ENCODE data around the gene FAM222A.
"Not testable (repeated sequence)": the region's sequence is repeated elsewhere in the genome, so short reads cannot be mapped to it uniquely, and the experiment has no call there.

Gene FAM222A

DNA sequence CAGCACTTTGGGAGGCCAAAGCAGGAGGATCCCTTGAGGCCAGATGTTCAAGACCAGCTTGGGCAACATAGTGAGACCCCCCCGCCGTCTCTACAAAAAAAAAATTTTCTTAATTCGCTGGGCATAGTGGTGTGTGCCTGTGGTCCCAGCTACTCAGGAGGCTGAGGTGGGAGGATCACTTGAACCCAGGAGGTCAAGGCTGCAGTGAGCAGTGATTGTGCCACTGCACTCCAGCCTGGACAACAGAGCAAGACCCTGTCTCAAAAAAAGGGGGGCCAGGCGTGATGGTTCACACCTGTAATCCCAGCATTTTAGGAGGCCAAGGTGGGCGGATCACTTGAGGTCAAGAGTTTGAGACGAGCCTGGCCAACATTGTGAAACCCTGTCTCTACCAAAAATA, 19.0 kb upstream of the FAM222A start:
- DNase-seq: not testable (repeated sequence)

DNA sequence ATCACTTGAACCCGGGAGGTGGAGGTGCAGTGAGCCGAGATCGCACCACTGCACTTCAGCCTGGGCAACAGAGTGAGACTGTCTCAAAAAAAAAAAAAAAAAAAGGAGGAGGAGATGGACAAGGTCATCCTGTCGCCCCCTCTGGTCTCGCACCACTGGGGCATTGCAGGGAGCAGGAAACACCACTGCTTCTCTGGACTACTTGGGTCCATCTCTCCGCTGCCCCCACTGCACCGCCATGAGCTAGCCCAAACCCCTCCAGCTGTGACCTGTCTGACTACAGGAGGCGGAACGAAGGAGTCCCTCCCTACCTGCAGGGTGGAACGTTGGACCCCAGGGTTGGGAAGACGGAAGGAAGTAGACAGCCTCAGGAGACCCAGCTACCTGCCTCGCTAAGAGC, 18.2 kb upstream of the FAM222A start:
- no peak for DNase-seq

DNA sequence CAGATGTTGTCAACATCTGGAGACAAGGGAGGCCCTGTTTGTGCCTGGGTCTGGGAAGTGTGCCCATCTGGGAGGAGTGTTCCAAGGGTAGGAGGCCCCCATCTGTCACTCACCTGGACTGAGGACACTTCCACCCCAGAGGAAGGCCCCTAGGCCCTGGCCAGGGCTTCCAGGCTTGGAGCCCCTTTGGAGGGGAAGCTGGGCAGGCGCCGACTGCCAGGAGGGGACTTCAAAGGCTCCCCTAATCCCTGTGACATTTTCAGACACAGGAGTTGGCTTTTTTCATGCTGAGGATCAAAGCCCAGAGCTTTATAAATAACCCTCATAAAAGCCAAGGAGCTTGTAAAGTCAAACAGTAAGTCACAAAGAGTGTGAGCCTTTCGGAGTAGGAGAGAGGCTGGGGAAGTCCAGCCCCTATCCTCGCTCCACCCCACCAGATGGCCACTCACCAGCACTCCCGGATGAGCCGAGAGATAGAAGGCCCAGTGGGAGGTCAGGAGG, 17.6 kb upstream of the FAM222A start:
- DNase-seq: no peak

DNA sequence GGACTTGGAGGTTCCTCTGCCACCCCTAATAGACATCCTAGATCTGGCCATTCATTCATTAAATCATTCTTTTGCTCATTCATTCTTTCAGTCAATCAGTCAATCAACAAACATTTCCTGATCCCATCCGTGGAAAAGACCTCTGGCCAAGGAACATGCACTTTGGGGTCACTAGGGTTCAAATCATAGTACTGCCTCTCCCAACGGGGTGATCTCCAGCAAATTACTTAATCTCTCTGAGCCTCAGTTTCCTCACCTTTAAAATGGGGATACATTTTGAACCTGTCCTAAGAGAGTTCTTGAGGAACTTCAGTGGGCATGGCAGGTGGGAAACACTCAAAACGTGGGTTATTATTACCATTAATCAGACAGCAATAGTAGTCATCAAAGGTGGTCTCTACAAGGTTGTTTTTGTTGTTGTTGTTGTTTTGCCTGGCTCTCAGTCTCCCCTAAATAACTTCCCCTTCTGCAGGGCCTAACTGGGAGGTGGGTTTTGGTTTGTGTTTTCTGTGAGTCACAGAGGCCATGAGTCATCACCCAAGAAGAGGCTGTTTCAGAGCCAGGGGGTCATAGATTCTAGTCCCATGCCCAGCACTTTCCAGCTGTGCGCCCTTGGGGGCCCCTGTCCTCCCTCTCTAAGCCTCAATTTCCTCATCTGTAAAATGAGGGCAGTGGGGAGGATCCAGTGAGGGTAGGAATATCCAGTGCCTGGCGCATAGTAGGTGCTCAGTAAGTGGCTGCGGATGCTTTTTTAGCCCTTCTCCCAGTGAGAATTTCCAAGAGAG, 16.9 kb upstream of the FAM222A start:
- no peak for DNase-seq

DNA sequence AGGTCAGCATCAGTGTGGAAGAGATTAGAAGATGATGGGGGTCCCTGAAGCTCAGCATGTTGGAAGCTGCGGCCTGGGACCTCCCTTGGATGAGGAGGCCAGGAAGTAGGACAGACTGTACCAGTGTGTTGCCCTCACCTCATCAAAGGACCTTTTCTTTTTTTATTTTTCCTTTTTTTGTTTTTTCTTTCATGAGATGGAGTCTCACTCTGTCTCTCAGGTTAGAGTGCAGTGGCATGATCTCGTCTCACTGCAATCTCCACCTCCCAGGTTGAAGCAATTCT, 16.4 kb upstream of the FAM222A start:
- no peak for DNase-seq

DNA sequence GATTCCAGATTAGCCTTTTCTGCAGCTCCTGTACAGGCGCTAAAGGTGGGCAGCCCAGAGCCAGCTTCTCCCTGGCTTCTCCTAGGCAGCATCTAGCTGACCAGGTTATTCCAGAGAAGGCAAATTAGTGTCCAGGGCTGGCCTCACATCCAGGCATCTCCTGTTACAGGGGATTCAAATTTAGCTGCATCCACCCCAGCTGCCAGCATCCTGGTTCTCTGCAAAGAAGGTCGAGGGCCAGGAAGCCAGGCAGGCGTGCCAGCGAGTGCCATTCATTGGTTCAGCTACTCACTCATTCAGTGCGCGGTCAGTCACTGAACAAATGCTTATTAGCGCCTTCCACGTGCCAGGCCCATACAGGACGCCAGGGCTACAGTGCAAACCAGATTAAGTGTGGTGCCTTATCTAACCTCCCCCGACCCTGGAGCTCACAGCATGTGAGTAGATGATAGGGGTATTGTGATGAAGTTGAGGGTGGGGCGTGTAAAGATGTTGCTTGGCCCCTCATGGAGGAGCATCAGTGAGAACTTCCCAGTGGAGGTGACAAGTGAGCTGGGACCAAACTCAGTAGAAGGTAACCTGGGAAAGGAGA, 15.7 kb upstream of the FAM222A start:
- no peak for DNase-seq

DNA sequence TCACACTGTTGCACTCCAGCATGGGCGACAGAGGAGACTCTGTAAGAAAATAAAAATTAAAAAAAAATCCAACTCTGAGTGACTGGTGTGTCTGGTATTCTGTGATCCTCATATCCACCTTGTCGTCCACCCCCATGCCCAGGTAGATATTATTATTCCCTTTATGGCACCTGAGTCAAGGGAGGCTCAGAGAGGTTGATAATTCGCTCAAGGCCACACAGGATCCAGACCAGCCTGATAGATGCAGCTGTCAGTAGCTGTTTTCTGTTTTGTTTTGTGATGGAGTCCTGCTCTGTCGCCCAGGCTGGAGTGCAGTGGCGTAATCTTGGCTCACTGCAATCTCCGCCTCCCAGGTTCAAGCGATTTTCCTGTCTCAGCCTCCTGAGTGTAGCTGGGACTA, 14.8 kb upstream of the FAM222A start:
- DNase-seq: no peak

DNA sequence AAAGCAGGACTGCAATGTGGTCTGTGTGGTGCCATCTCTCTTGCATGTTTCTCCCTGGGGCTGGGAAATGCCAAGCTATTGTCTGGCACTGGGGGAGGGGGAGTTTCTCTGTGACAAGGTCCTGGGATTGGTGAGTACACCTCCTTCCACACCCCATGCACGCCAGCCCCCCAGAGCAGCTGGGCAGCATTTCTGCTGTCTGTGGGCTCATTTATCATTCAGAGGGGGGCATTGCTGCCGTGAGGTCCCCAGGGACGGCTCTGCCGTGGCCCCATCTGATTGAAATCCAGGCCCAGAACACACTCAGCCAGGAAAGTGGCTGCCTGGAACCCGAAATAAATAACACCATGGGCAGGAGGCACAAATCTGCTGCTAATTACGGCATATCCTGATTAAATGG, 12.6 kb upstream of the FAM222A start:
- no peak for DNase-seq

DNA sequence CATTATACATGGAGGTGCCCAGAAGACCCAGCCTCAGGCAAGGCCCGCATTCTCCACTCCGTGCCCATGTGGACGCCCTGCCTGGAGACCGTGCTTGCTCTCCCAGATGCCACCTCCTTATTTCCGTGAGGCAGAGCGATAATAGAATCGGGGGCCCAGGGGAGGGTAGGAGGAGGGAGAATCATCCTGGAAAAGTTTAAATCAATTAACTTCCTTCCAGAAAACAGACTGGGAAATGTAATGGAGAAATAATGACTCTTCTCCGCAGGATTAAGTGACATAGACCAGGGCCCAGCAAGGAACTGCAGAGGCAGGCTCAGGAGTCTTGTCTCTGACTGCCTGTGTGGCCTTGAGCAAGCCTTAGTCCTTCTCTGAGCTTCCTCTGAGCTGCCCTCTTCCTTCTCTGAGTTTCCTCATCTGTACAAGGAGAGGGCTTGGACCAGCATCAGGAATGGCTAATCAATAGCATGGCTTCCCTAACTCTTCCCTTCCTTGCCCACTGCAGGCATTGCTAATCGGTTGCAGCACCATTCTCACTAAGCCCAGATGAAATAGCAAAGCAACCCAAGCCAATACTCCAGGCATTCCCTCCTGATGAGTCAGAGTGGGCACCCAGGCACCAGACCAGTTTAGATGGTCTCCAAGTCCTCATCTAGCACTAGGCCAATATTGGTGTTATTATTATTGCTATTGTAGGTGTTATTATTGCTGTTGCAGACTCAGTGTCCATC, 11.3 kb upstream of the FAM222A start:
- no peak for DNase-seq

DNA sequence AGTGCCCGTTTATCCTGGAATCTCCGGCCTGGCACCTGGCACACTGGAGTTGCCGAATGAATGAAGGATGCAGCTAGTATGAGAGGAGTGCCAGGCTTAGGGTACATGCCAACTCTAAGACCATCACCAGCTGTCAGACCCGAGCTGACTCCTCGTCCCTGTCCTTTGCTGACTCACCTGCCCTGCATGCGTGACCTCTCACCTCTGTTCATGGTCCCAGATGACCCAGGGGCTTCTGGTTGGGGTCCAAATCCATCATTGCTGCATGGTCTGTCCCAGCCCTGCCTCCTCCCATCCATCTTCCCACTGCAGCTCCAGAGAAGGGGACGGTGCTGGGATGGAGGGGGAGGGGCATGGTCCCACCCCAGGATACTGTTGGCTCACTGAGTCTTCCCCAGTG, 9.9 kb upstream of the FAM222A start:
- DNase-seq: no peak

DNA sequence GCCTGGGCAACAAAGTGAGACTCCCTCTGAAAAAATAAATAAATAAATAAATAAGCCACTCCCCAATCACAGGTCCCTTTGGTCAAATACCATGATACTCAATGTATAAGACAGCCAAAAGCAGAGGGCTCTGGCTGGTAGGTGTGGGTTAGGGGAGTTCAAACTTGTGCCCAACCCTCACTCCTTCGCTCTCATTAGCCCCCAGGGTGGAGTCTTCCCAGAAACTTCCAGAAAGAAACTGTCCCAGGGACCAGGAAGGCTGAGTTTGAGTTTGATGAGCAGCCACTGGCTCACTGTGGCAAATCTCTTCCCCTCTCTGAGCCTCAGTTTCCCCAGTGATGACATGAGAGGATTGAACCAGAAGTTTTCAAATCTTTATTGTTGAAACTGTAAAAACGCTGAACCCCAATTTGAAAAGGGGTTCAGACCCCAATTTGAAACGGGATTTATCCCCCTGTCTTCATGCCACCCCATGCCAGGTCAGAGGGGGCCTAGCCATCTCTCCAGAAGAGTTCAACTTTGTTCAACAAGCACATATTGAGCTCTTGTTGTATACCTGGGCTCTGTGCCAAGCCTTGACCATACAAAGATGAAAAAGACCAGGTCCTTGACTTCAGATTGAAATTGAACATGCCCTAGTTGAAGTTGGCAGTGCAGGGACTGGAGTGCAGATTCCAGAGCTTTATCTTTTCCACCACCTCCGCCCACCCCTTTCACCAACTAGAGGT, 9.1 kb upstream of the FAM222A start:
- no peak for DNase-seq

DNA sequence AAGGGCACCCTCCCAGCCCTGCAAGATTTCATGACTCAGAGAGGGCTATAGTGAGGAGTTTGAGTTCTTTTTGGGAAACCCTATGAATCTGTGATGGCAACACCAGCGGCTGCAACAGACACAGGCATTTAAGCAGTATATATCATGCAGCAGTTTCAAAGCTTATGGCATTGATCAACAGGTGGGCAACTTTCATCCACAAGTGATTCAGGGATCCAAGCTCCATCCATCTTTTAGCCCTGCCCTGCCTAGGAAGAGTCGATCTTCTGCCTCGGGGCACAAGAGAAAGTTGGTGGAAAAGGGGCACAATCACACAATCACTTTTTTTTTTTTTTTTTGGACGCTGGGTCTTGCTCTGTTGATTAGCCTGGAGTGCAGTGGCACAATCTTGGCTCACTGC, 8.3 kb upstream of the FAM222A start:
- no peak for DNase-seq

DNA sequence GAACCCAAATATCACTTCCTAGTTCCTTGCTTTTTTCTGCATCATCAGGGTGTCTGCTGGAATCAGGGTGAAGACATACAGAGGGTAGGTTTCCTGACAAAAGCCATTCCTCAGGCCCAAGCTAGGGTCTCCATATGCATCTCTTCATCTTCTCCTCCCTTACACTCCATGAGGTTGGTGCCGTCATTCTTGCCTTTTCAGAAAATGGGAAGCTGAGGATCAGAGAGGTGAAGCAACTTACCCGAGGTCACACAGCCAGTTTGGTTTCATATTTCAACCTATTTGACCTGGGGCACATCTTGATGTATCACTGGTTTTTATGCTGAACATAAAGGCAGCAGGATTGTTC, 7.3 kb upstream of the FAM222A start:
- no peak for DNase-seq

DNA sequence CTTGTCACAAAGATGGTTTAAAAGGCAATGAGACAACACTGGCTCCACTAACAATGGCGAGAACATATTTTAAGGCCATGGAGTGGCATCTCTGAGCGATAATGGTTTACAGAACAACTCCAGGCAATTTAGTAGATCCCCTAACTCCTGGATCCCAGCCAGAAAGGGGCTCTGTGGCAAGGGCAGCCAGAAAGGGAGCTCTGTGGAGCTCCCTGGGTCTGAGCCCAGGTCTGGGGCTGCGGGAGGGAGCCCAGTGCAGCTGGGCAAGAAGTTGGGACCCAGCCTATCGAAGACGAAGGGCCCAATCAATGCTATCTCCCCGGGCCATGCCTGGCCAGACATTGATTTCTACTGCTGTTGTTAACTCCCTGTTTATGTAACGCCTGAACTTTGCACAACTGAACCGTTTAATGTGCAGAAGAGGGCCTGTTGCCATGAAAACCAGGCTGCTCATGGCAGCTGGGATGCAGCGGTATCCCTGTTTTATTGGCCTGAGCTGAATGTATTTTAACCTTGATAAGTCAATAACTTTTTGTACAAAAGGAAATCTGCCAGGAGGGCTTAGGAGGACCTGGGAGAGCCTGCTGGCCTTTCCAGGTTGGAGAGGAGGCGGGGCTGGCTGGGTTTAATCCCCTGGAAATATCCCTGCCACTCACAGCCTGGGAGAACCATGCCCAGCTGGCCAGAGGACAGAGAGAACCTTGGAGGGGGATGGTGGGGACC, 6.7 kb upstream of the FAM222A start:
- DNase-seq: no peak

DNA sequence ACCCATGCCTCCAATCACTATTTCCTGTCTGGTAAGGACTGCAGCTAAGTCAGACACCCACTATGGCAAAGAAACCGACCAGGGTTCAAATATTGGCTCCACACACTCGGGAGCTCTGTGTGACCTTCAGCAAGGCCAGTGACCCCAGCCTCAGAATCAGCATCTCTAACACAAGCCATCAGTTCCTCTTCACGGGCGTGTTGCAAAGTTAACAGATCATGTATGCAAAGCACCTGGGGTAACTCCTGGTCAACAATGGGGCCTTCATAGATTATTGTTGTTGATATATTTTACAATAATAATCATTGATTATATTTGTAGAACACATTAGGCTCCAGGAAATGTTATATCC, 6.2 kb upstream of the FAM222A start:
- no peak for DNase-seq

DNA sequence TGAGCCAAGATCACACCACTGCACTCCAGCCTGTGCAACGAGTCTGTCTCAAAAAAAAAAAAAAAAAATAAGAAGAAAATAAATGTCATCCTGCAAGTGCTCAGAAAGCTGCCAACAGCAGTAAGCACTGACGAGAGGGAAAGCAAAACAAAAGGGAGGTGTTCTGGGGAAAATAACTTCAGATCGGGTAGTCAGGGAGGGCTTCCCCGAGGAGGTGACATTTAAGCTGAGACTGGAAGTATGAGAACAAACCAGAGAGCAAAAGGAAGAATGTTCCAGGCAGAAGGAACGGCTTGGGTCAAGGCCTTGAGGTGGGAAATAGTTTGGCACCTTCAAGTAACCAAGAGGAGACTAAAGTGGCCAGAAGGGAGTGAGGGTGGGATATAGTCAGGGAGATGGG, 4.7 kb upstream of the FAM222A start:
- no peak for DNase-seq

DNA sequence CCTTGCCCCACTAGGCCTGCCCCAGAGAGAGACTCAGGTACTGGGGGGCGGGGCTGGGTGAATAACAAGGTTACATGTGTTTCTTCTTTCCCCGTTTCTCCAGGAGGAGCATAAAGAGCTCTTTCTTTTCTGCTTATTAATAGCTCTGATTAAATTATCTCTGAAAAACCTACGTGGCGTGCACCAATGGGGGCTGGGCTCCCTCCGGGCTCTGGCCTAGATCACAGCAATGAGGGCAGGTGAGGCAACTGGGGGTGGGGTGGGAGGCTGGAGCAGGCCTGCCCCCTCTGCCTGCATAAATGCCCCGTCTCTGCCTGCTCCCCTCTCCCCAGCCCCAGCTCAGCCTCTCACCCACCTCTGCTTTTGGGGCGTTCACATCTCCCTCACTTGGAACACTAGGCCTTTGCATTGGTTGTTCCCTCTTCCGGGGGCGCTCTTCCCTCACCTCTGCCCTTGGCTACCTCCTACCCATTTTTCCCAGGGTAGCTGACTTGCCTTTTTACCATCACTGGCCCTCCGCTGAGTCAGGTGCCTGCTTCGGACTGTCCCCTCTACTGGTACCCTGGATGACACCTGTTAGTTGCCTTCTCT, 4.1 kb upstream of the FAM222A start:
- DNase-seq: no peak

DNA sequence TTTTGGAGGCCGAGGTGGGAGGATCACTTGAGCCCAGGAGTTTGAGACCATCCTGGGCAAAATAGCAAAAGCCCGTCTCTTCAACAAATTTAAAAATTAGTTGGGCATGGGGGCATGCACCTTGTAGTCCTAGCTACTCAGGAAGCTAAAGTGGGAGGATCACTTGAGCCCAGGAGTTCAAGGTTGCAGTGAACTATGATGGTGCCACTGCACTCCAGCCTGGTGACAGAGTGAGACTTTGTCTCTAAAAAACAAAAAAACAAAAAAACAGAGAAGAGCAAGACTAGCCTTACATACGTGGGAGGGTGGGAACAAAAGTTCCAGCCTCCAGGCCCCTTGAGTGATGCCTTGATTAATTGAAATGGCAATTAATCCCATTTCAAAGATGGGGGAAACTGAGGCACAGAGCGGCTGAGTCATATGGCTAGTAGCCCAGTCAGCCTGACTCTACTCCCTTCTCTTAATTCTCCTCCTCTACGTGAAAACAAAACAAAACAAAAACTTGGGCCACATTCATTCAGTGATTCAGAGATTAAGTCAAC, 3.3 kb upstream of the FAM222A start:
- no peak for DNase-seq

DNA sequence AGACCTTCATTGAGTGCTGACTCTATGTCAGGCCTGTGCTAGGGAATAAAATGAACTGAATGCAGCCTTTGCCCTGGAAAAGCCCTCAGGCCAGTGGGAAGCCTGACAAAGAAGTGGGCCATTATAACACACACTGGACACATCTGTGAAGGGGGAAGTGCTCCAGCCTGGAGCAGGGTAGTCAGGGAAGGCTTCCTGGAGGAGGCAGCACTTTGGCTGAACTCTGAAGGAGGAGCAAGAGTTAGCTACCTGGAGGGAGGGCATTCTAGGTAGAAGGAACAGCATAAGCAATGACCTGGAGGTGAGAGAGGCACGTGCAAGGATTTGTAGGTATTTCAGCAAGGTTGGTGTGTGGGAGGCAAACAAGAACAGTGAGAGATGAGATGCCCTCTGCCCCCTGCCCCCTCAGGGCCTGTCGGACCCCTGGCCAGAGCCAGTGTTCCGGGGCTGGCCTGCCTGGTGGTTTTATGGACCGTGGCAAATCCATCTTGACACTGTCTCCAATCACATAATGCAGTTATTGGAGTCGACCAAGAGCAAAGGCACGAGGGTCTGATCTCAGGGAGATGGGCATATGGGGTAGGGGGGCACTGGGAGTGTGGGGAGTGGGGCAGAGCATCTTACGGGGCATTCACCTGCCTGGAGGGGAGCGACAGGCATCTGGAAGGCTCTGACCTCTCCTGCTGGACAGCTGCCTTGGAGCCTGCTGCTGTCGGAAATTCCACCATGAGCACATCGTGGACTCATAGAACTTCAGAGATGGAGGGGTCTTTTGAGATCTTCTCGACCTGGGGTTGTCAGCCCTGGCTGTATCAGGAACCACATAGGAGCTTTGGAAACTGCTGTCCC, 2.7 kb upstream of the FAM222A start:
- no peak for DNase-seq

DNA sequence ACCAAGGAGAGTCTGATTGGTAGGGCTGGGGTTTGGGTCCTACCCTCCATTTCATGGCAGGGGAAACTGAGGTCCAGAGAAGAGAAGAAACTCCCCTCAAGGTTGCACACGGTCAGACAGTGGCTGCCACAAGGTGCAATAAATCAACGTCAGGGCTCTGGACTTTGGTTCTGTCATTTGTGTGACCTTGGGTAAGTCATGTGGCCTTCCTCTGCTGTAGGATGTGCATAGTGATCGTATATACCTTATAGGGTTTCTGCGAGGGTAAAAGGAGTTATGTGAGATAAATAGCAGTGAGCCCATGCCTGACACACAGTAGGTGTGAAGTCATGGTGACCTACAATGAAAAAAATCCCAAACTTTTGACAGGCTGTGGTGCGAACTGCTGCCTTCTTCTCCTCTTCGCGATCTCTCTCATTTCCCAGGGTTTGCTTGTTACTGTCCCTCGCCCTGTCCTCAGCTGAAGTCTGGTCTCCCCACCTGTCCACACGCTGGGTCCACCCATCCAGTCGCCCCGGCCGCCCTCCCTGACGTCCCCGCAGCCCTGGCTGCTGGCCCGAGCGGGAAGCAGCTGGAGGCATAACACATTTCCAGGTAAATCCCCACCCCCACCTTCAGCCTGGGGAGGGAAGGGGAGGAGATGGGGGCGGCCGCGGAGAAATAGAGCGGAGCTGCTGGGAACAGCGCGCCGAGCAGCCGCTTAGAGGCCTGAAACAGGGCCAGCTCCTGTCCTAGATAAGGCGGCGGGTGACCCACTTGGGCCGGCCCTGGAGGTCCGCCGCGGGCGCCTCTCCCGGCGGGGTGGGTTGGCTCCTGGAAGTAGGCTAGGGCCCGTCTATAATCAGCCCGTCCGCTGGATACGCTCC, 1.8 kb upstream of the FAM222A start:
- no peak for DNase-seq

Measured in activated naive CD4-positive, alpha-beta T cell treated with anti-CD3 and anti-CD28 coated beads, Interleukin-2, amount 50 U/mL, for 16 hours (primary cell).